NCI-H446 treated with DMSO at 0.1 percent for 48 hours (cell line): ENCODE results near the gene ERLEC1.
"Not testable (repeated sequence)": the region's sequence is repeated elsewhere in the genome, so short reads cannot be mapped to it uniquely, and the experiment has no call there.

Source experiments
- DNase-seq: peaks from one replicate; lab custom pipeline; 2025; lab: John Stamatoyannopoulos, UW

The ERLEC1 gene

GRCh38 chr2:53782676-53783075 is 4.2 kb upstream of the ERLEC1 start:
- no peak for DNase-seq

- no peak for DNase-seq
These were observed 2.4 kb upstream of the ERLEC1 start for GRCh38 chr2:53784436-53784835.

GRCh38 chr2:53785366-53785765 is 1.5 kb upstream of the ERLEC1 start:
- no peak for DNase-seq

- no peak for DNase-seq
These were observed 516 bp upstream of the ERLEC1 start for GRCh38 chr2:53786352-53786704.

- DNase-seq: no peak
These were observed 908 bp downstream of the ERLEC1 start for GRCh38 chr2:53787614-53788289.

- no peak for DNase-seq
These were observed 6.4 kb downstream of the ERLEC1 start for GRCh38 chr2:53793261-53793660.

GRCh38 chr2:53793821-53794220 is 7.0 kb downstream of the ERLEC1 start:
- no peak for DNase-seq

GRCh38 chr2:53801547-53801946 is 14.7 kb downstream of the ERLEC1 start:
- no peak for DNase-seq

- DNase-seq: no peak
These were observed 15.8 kb downstream of the ERLEC1 start for GRCh38 chr2:53802617-53803151.

- no peak for DNase-seq
These were observed 24.8 kb downstream of the ERLEC1 start for GRCh38 chr2:53811601-53812000.

GRCh38 chr2:53813151-53813550 is 26.3 kb downstream of the ERLEC1 start:
- no peak for DNase-seq

GRCh38 chr2:53818854-53819435 is 32.1 kb downstream of the ERLEC1 start:
- no peak for DNase-seq

- DNase-seq: no peak
These were observed 32.8 kb downstream of the ERLEC1 start for GRCh38 chr2:53819634-53820033.

GRCh38 chr2:53820048-53820447 is 33.2 kb downstream of the ERLEC1 start:
- DNase-seq: no peak

GRCh38 chr2:53820711-53821110 is 33.9 kb downstream of the ERLEC1 start:
- DNase-seq: no peak

- no peak for DNase-seq
These were observed 35.0 kb downstream of the ERLEC1 start for GRCh38 chr2:53821810-53822209.

- not testable (repeated sequence) for DNase-seq
These were observed 36.8 kb downstream of the ERLEC1 start for GRCh38 chr2:53823639-53824038.

- no peak for DNase-seq
These were observed 39.2 kb downstream of the ERLEC1 start for GRCh38 chr2:53826030-53826410.

GRCh38 chr2:53826587-53827397 is 39.9 kb downstream of the ERLEC1 start:
- DNase-seq: no peak

GRCh38 chr2:53827398-53828175 is 40.7 kb downstream of the ERLEC1 start:
- no peak for DNase-seq

GRCh38 chr2:53828331-53828730 is 41.5 kb downstream of the ERLEC1 start:
- DNase-seq: no peak

GRCh38 chr2:53829273-53829979 is 42.6 kb downstream of the ERLEC1 start:
- no peak for DNase-seq
